ENCODE data around the gene CLIP1.

- TF ChIP-seq GATA3 (IDR thresholded peaks at IDR 0.05; ENCODE audit: low read depth, low read length) (no peak), GATA2 (IDR thresholded peaks at IDR 0.05; ENCODE audit: low read depth, low read length) (no peak)
Measured at GRCh38 chr12:122449317-122449716, 26.8 kb upstream of the CLIP1 start.
